ENCODE results near the gene GAK.

The GAK gene

GRCh38 chr4:851701-852430 lies 80.2 kb downstream of the GAK start:
- DNase-seq, result no peak

GRCh38 chr4:850323-850945 lies 81.7 kb downstream of the GAK start:
- no peak for DNase-seq

DNA sequence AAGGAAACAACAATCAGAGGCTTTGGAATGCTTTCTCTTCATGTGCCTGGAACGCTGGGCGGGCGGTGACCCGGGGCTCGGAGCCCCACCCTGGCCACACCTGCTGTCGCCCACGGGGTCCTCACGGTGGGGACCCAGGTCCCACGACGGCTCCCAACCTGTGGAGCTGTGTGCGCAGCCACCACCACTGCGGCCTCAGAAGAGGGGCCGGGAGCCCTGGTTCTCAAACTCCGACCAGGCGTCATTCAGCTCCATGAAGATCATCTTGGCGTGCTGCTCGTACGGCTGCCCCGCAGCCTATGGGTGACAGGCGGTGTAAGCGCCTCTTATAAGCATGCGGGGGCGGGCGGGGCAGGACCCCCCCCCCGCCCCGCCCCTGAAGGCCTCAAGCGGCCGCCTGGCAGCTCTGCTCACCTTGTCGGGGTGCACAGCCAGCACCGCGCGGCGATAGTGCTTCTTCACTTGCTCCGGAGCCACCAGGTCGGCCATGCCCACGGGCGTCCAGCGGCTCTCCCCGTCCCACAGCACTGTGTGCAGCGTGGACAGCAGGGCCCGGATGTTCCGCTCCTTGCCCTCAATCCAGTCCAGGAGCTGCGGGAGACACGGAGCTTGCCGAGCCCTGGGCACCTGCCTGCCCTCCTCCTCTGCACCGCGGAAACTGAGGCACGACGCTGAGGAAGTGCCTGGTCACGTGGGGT lies 82.5 kb downstream of the GAK start:
- DNase-seq, result no peak

DNA sequence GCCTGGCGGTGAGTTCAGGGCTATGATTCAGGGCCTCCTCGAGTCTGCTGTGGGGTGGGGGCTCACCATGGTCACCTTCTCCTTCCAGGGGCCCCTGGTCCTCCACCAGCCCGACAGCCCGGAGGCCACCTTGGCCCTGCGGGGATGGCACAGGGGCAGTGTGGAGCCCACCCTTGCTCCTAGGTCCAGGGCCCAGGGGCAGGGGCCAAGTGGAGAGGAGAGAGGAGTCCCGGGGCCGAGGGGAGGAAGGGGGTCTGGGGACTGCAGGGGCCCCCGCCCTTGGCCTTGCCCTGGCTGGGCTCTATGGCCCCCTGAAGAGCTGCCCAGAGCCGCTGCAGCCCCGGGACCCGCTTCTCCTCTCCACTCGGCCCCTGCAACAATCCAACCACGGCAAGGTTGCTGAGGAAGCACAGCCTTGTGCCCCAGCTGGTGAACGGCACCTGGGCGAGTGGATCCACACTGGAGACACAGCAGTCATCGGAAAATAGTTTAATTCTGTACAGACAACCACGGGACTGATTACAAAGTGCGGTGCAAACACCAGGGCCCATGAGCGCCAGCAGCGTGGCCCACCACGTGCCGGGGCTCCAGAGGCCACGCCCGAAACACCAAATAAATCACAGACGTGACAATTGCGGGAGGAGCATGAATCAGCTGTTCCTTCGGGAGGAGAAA lies 83.2 kb downstream of the GAK start:
- no peak for DNase-seq

DNA sequence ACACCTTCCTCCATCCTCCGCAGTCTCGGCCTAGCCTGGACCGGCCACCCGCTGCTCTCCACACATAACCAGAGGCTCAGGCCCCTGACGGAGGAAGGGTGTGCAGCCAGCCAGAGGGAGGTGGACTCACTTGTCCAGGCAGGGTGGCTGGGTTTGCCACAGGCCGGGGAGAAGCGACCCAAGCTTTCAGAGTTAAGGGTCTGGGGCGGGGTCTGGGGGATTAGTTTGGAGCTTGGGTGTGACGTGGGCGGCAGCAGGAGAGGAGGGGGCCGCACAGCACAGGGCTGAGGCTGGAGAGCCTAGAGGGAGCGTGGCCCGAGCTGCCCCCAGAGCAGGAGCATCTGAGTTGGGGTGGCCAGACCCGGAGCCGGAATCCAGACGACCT lies 83.8 kb downstream of the GAK start:
- no peak for DNase-seq

DNA sequence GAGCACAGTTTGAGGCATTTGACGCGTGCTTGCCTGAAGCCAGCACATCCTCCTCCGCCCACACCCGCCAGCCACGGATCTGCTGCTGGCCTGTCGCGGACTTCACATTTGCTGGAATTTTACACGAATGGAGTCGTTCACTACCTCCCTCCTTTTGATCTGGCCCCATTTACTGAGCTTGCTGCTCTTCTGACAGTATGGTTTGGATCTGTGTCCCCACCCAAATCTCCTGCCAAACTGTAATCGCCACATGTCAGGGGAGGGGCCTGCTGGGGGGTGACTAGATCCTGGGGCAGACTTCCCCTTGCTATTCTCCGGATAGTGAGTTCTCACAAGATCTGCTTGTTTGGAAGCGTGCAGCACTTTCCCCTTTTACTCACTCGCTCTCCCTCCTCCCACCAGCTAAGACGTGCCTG lies 86.3 kb downstream of the GAK start:
- peak in 1 of 51 donors; percentile 81 for DNase-seq

- DNase-seq, result no peak
Measured at GRCh38 chr4:845233-845835, 86.8 kb downstream of the GAK start.

DNA sequence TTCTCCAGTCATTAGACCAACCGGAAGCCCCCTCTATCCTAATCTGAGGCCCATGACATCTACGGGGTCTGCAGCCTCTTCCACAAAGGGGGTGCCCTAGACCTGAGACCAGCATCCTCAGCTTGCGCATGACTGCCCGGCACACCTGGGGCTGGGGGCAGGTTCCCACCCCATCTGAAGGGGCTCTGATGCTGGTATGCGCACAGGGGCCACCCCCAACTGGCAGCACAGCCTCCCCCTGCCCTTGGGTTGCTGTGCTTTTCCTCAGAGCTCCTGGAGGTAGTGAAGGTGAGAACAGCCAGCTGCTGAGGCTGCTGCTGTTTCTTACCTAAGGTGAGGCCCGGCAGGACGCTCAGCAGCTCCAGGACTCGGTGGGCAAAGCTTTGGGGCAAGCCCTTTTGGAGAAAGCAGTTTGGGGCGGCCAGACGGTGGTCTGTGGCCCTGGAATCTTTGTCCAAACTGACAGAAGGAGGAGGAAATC lies 87.3 kb downstream of the GAK start:
- DNase-seq, result no peak

DNA sequence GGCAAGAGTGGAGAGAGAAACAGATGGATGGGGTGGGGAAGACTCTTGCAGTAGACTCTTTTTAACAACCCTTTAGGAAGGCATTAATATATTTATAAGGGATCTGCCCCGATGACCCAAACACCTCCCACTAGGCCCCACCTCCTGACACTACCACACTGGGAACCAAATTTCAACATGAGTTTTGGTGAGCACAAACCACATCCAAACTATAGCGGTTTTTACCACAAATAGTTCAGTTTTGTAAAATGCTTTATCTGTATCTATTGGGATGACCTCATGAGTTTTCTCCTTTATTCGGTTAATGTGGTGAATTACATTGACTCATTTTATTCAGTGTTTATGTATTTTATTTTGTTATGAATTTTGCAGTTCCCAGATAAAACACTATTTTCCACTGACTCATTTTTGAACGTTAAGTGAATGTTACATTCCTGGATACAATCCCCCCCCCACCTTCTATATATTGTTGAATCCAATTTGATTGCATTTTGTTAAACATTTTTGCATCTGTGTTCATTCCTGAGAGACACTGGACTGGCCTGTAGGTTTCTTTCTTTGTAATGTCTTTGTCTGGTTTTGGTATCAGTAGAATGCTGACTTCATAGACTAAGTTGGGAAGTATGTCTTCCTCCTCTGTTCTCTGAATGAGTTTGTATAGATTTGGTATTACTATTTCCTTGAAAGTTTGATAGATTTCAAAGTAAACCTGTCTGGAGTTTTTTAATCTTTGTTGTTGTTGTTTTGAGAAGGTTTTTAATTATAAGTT lies 92.3 kb downstream of the GAK start:
- no peak for DNase-seq

DNA sequence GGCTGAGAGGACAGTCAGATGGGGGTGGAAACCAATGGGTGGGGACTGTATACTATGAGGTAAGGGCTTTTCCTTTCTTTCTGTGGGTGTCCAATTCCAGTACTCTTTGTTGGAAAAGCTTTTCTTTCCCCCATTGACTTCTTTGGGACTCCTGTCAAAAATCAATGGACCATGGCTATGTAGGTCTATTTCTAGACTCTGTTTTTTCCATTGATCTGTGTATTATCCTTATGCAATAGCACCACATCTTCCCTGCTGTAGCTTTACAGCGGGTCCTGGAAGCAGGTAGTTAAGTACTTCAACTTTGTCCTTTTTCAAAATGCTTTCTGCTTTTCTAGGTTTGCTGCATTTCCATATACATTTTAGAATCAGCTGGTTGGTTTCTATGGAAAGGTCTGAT lies 94.3 kb downstream of the GAK start:
- no peak for DNase-seq

DNA sequence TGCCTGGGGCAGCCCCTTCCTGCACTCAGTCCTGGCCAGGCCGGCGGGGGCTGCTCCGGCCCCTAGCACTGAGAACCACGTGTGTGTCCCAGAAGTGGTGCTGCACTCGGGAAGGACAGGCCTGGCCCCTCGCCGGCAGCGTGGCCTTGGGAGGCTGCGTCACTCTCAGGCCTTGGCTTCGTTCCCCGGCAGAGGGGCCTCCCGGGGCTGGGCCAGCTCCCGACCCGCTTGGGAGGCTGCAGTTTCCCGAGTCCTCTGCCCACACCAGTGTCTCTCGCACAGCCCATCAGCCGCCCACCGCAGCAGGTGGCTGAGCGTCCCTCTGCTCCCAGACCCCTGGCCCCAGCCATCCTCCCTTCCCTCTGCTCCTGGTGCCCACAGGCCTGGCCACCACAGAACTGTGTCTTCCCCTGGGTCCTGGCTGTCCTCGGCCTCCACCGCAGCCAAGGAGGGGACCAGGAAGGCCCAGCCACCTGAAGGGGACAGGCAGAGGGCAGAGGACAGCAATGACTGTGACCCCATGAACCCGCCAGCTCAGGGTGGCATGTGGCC lies 95.3 kb downstream of the GAK start:
- peak in 3 of 51 donors; percentile 10 to 29 (median 16) for DNase-seq

- DNase-seq, result no peak
Measured at GRCh38 chr4:836003-836511, 96.1 kb downstream of the GAK start.

- DNase-seq, result no peak
Measured at GRCh38 chr4:835148-836002, 96.7 kb downstream of the GAK start.

DNA sequence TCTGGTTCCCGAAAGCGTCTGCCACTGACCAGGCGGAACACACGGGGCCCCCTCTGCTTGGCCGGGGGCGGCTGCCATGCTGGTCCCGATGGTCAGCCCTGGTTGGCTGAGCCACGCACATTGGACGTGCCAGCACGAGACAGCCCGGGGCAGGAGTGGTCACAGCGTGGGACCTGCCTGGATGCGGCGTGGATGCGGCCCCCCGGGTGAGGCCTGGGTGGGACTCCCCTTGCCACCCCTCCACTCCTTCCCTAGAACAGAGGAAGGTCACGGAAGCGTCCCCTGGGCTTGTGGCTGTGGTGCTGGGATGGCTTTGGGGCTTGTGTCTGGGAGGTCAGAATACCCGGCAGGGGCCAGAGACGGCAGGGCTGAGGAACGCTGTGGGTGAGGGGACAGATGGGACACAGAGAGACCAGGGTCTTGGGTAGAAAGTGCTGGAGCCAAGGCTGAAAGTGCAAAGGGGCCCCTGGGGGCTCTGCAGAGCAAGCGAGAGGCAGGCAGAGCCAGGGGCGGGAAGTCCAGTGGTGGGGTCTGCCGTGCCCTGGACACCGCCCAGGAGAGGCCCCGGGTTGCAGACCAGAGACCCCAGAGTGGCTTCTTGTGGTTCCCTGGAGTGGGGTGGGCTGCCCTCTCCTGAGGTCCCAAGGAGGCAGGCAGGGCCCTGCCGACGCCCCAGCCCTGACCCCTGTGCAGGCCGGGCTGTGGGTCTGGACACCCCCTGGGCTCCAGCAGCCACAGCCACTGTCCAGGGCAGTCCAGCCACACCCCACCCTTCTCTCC lies 97.6 kb downstream of the GAK start:
- no peak for DNase-seq

DNA sequence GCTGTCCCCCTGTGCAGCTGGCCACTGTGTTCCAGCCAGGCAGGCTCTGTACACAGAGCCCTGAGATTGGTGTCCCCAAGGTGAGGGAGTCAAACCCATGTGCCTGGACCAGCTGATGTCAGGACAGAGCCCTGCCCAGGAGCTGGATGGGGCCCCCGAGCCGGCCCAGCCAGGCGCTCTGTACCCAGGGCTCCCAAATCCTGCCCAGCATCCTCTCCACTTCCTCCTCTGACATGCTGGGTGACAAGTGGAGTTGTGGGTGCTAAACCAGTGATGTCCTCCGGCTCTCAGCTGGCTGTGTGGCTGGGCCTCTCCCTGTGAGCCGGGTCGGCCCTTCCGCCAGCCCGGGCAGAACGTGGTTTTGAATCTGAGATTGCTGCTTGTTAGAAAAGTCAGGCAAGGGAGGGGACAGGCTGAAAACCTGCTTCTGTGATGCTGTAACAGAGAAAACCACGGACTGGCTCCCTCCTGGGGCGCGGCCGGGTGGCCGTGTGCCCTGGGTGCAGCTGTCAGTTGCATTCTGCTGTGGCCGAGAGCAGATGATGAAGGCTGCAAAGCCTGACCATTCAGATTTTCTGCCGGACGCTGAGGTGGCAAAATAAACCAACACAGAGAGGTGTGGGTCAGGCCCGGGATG lies 98.3 kb downstream of the GAK start:
- DNase-seq, result no peak

GRCh38 chr4:833156-833555 lies 99.0 kb downstream of the GAK start:
- no peak for DNase-seq

- no peak for DNase-seq
Measured at GRCh38 chr4:832536-832935, 99.6 kb downstream of the GAK start.

GRCh38 chr4:832108-832507 lies 100.0 kb downstream of the GAK start:
- no peak for DNase-seq

All from hypothalamus (tissue), 51 donors.